K562 (cell line): Measurements from ENCODE around the gene MARCHF3. TPM values are rescaled to one million over a fixed set of nuclear protein-coding genes. Genes with fewer than 3 reads are reported as not detected.

ENCODE experiments used
- ATAC-seq: fragments of 200-7000 bp; cut with Tn5 transposase; 3 replicates; pipeline ENCODE4 v1.9.1; 2020; ENCODE audit warnings: moderate library complexity
- BruUV-seq: library from RNA; stranded (reverse); fragments of 400-500 nt; replicated peaks from 2 replicates; lab custom pipeline; 2021; lab: Mats Ljungman, UMichigan
- CTCF ChIA-PET: fragments of 300-600 bp; formaldehyde crosslinking; extraction: SDS; loops from one replicate; lab custom pipeline; 2021; ENCODE audit warnings: low intra/inter-chr PET ratio; lab: Yijun Ruan, JAX
- POLR2A ChIA-PET: fragments of 300-600, 350-650 bp; sonication (Branson Sonifier 250); formaldehyde crosslinking; extraction: SDS; loops from one replicate; lab custom pipeline; 2021; ENCODE audit warnings: antibody characterized with exemption, inconsistent platforms; lab: Yijun Ruan, JAX
- DNase-seq, 4 experiments: peaks; one replicate each; pipeline versions ENCODE4 v3.0.0 to v3.0.0-alpha.2; 2011 to 2018; ENCODE audit warnings: low spot score in 3 of 4, mixed read lengths in 3 of 4; ENCODE audit errors: extremely low read depth in 1 of 4
- FAIRE-seq: peaks from 2 replicates; lab custom pipeline; 2011; peaks lifted over from hg19 to GRCh38; lab: Jason Lieb, UNC
- H2AFZ ChIP-seq: 2 replicates; pipeline ENCODE4 v1.6.0; 2011; ENCODE audit warnings: low read depth, low read length, control low read depth, inconsistent platforms
- H3K27ac ChIP-seq: fragments of 200-600 bp; 3 replicates; pipeline ENCODE4 v1.8.0; 2011; ENCODE audit warnings: low read depth, mild to moderate bottlenecking, control low read depth, inconsistent platforms, low read length, moderate library complexity, mixed read lengths; ENCODE audit errors: extremely low read depth
- H3K27me3 ChIP-seq, 2 experiments: fragments of 300-600 bp in 1 of 2; 2 replicates in 1 of 2; 3 replicates in 1 of 2; pipeline versions ENCODE4 v1.6.0 to v1.8.0; 2011; ENCODE audit warnings: inconsistent platforms in 2 of 2, low read length in 2 of 2, mild to moderate bottlenecking in 1 of 2, mixed read lengths in 1 of 2, moderate library complexity in 1 of 2; ENCODE audit not compliant: control insufficient read depth in 2 of 2, insufficient read depth in 2 of 2
- H3K36me3 ChIP-seq: fragments of 300-600 bp; 3 replicates; pipeline ENCODE4 v1.8.0; 2011; ENCODE audit warnings: mild to moderate bottlenecking, low read length, inconsistent platforms; ENCODE audit not compliant: control insufficient read depth, insufficient read depth
- H3K4me1 ChIP-seq, 2 experiments: fragments of 200-600 bp in 1 of 2; replicated peaks in 1 of 2; 2 replicates in 1 of 2; 3 replicates in 1 of 2; pipeline versions ENCODE4 v1.5.1 to v1.8.0; 2011; ENCODE audit warnings: inconsistent platforms in 2 of 2, low read length in 2 of 2, mild to moderate bottlenecking in 1 of 2, mixed read lengths in 1 of 2, moderate library complexity in 1 of 2; ENCODE audit not compliant: control insufficient read depth in 2 of 2, insufficient read depth in 2 of 2
- H3K4me2 ChIP-seq: 2 replicates; pipeline ENCODE4 v1.6.1; 2011; ENCODE audit warnings: low read length, control low read depth, inconsistent platforms, mixed read lengths; ENCODE audit not compliant: insufficient read depth
- H3K4me3 ChIP-seq: fragments of 200-600 bp; sonication (generic), shearing (Covaris generic); 2 replicates; pipeline ENCODE4 v1.5.1; 2016; ENCODE audit warnings: control low read depth, inconsistent platforms
- H3K79me2 ChIP-seq: fragments of 200-600 bp; 3 replicates; pipeline ENCODE4 v1.8.0; 2011; ENCODE audit warnings: low read length, inconsistent platforms; ENCODE audit not compliant: control insufficient read depth, insufficient read depth
- H3K9ac ChIP-seq, 2 experiments: 2 replicates each; pipeline versions ENCODE4 v1.6.0 to v1.6.1; 2011; ENCODE audit warnings: low read depth in 2 of 2, low read length in 2 of 2, control low read depth in 1 of 2, inconsistent platforms in 1 of 2, mild to moderate bottlenecking in 1 of 2, mixed read lengths in 1 of 2; ENCODE audit not compliant: insufficient read depth in 1 of 2
- H3K9me1 ChIP-seq: one replicate; pipeline ENCODE4 v1.6.0; 2011; ENCODE audit warnings: inconsistent platforms, mild to moderate bottlenecking, low read length, moderate library complexity; ENCODE audit not compliant: control insufficient read depth, insufficient read depth
- H3K9me3 ChIP-seq: replicated peaks from 2 replicates; pipeline ENCODE4 v1.5.1; 2011; ENCODE audit warnings: low read depth, low read length, inconsistent platforms; ENCODE audit not compliant: control insufficient read depth, insufficient read depth
- H4K20me1 ChIP-seq: replicated peaks from 2 replicates; pipeline ENCODE4 v1.6.1; 2011; ENCODE audit warnings: low read length, inconsistent platforms, mixed read lengths; ENCODE audit not compliant: control insufficient read depth, insufficient read depth
- ARHGAP35 ChIP-seq: fragments of 450-650 bp; IDR thresholded peaks from 2 replicates; pipeline ENCODE4 v1.6.1; 2018; ENCODE audit not compliant: partially characterized antibody
- FOXK1 ChIP-seq: sonication (generic); formaldehyde crosslinking; IDR thresholded peaks from 2 replicates; pipeline ENCODE4 v1.8.0; 2022; ENCODE audit warnings: missing genetic modification reagents, mild to moderate bottlenecking, borderline replicate concordance
- FOXO4 ChIP-seq: fragments of 450-650 bp; formaldehyde crosslinking; IDR thresholded peaks from 2 replicates; pipeline ENCODE4 v1.4.0; 2020; ENCODE audit warnings: mild to moderate bottlenecking, moderate library complexity
- MCM7 ChIP-seq, 2 experiments: fragments of 450-650 bp; IDR thresholded peaks; 2 replicates each; pipeline ENCODE4 v1.6.1; 2016 to 2018
- NR2C2 ChIP-seq, 2 experiments: fragments of 200-800 bp in 1 of 2; sonication (Bioruptor generic) in 1 of 2; sonication (generic) in 1 of 2; formaldehyde crosslinking in 1 of 2; IDR thresholded peaks; 2 replicates each; pipeline versions ENCODE4 v1.6.1 to v1.8.0; 2016 to 2022; ENCODE audit warnings: mild to moderate bottlenecking in 1 of 2, missing compliant biosample characterization in 1 of 2, missing genetic modification characterization in 1 of 2, missing genetic modification reagents in 1 of 2
- SRF ChIP-seq, 2 experiments: fragments of 250-450, 450-650 bp in 1 of 2; sonication (Bioruptor Pico) in 1 of 2; sonication (generic) in 1 of 2; formaldehyde crosslinking; IDR thresholded peaks; 2 replicates each; pipeline versions ENCODE4 v1.5.0 to v1.5.1; 2020 to 2022; ENCODE audit warnings: mild to moderate bottlenecking in 1 of 2, missing genetic modification reagents in 1 of 2
- USF1 ChIP-seq: sonication (generic); formaldehyde crosslinking; IDR thresholded peaks from 2 replicates; pipeline ENCODE4 v1.9.0; 2022; ENCODE audit warnings: mild to moderate bottlenecking, missing genetic modification reagents
- ZNF431 ChIP-seq: sonication (generic); formaldehyde crosslinking; IDR thresholded peaks from 2 replicates; pipeline ENCODE4 v1.8.0; 2022; ENCODE audit warnings: mild to moderate bottlenecking, missing genetic modification reagents
- ZNF583 ChIP-seq: fragments of 250-450 bp; sonication (Bioruptor Pico); IDR thresholded peaks from 2 replicates; pipeline ENCODE4 v1.4.0; 2020
- ZNF695 ChIP-seq: fragments of 450-650 bp; formaldehyde crosslinking; IDR thresholded peaks from 2 replicates; pipeline ENCODE4 v1.4.0; 2020; ENCODE audit warnings: mild to moderate bottlenecking, moderate library complexity
- WGBS: fragments of 100-300 bp; shearing (Covaris generic); methylation state at CpG from one replicate; pipeline ENCODE4 v1.1.6; 2016; ENCODE audit warnings: low coverage, mixed read lengths; ENCODE audit not compliant: insufficient coverage; ENCODE audit errors: missing lambda C conversion rate; 5-methylcytosine and 5-hydroxymethylcytosine counted together
- in situ Hi-C: fragments of 300-500 bp; cut with MboI; formaldehyde crosslinking; loops from 4 replicates; pipeline ENCODE4 v1.15.0; 2018; ENCODE audit warnings: inconsistent platforms, mixed read lengths
- intact Hi-C: fragments of 100-400 bp; cut with micrococcal nuclease; formaldehyde crosslinking; loops from 2 replicates; pipeline ENCODE4 v1.14.2; 2022
- polyA plus RNA-seq, 8 experiments: library from polyadenylated mRNA; depleted of rRNA in 4 of 8; stranded (reverse) in 5 of 8; unstranded in 3 of 8; fragments of >200 nt; fragmentation: Nextera tagmentation in 2 of 8; fragmentation: Illumina TruSeq in 1 of 8; extraction: Ambion mirVana in 2 of 8; extraction: Trizol in 1 of 8; gene quantifications; 2 replicates each; pipeline versions ENCODE4 v1.2.1 to v1.2.3, GENCODE V29; 2011 to 2014; ENCODE audit warnings: inconsistent platforms in 1 of 8, missing spikeins in 1 of 8
- total RNA-seq, 7 experiments: library from RNA; depleted of rRNA in 6 of 7; stranded (reverse); fragments of >200 nt in 6 of 7; fragmentation: Illumina TruSeq in 2 of 7; extraction: Trizol in 2 of 7; gene quantifications; 2 replicates each; pipeline versions ENCODE4 v1.2.1 to v1.2.3, GENCODE V29; 2011 to 2021; ENCODE audit warnings: low replicate concordance in 1 of 7

The MARCHF3 gene
- total and polyA plus RNA-seq, 9 of the 15 experiments (the other 6 are each of a cell fraction or from before 2014, with no cell fraction given) = 5.6 to 37.4 (median 16.5) TPM

- TF ChIP-seq ZNF431 (CRISPR knock-in tag) (no peak), USF1 (CRISPR knock-in tag) (no peak), NR2C2 (CRISPR knock-in tag; IDR thresholded peaks at IDR 0.05) (no peak), NR2C2 (tag; IDR thresholded peaks at IDR 0.05) (no peak), ZNF695 (CRISPR knock-in tag) (no peak), ARHGAP35 (no peak), MCM7 (IDR thresholded peaks at IDR 0.05) (no peak), ZNF583 (no peak), SRF (CRISPR knock-in tag; IDR thresholded peaks at IDR 0.05) (no peak), FOXO4 (CRISPR knock-in tag) (no peak), FOXK1 (no peak)
- no peak for DNase-seq
- H3K4me1 ChIP-seq = no peaks in the 10 kb centered on the region
- H2AFZ ChIP-seq = no peak overlapping the region
- no peaks in the 10 kb centered on the region for H3K27me3 ChIP-seq
- H3K9me3 ChIP-seq = no peaks in the 10 kb centered on the region
- 14% methylated on average over 1 of the region's 1 CpG for WGBS
- H3K4me3 ChIP-seq = no peak overlapping the region
- no peak overlapping the region for H3K27ac ChIP-seq
- FAIRE-seq = no peak
- BruUV-seq = no TSS peak
- POLR2A ChIA-PET = no interaction called here
- H3K4me2 ChIP-seq = no peak overlapping the region
- H3K79me2 ChIP-seq = no peaks in the 10 kb centered on the region
- H4K20me1 ChIP-seq = no peaks in the 10 kb centered on the region
- no peak overlapping the region for H3K9ac ChIP-seq
- intact Hi-C loops = no loop called here
- H3K36me3 ChIP-seq = no peaks in the 10 kb centered on the region; the same call in 2 of the 3 replicates
- no peak for ATAC-seq
- CTCF ChIA-PET = no interaction called here
- no peaks in the 10 kb centered on the region for H3K9me1 ChIP-seq
- in situ Hi-C loops = no loop called here
These were observed 21.2 kb upstream of the MARCHF3 start for GRCh38 chr5:127051591-127051990.
